ENCODE results near the gene CACNA1B. TPM values are rescaled to one million over a fixed set of nuclear protein-coding genes. Genes with fewer than 3 reads are reported as not detected.

CACNA1B gene
- total and polyA plus RNA-seq, 2 of the 13 experiments (the other 11 are each of a cell fraction or from before 2014, with no cell fraction given): under 0.01 to 0.04 TPM

GRCh38 chr9:138028596-138028995 lies 151.0 kb downstream of the CACNA1B start:
- no peak for FAIRE-seq
- Histone ChIP-seq H3K4me2 (ENCODE audit: low read depth, low read length) (no peak overlapping the region), H3K27ac (ENCODE audit: extremely low read length, insufficient read depth, low read length) (no peak overlapping the region), H3K9me3 (ENCODE audit: low read length) (no peaks in the 10 kb centered on the region), H2AFZ (ENCODE audit: low read length) (no peak overlapping the region), H3K4me3 (replicated peaks in 1 of 3; ENCODE audit: insufficient read depth in 1 of 3, low read depth in 2 of 3, low read length in 3 of 3) (no peak overlapping the region), H4K20me1 (ENCODE audit: insufficient read depth, low read length) (no peaks in the 10 kb centered on the region), H3K36me3 (replicated peaks in 1 of 2; ENCODE audit: control insufficient read depth in 1 of 2, insufficient read depth in 2 of 2, low read length in 2 of 2) (no peaks in the 10 kb centered on the region), H3K4me1 (ENCODE audit: insufficient read depth, low read length) (no peaks in the 10 kb centered on the region), H3K9ac (ENCODE audit: insufficient read depth, low read depth, low read length) (no peak overlapping the region), H3K79me2 (ENCODE audit: insufficient read depth, low read length) (no peaks in the 10 kb centered on the region), H3K27me3 (ENCODE audit: control insufficient read depth in 1 of 2, insufficient read depth in 2 of 2, low read length in 2 of 2) (peaks cover 0 to 19% of the 10 kb centered on the region in 2 experiments; a peak in 3 of 5 replicates)
- DNase-seq (ENCODE audit: low spot score): no peak
- in situ Hi-C loops (cut with HindIII; ENCODE audit: extremely low pct_ligation_motif_present, low pct_unique_long_range_greater_than_20kb): no loop called here
- POLR2A ChIA-PET: no interaction called here
- TF ChIP-seq ZSCAN29 (CRISPR knock-in tag; conservative IDR thresholded peaks at IDR 0.05): no peak
- no peak for TF ChIP-seq HDAC2 (CRISPR knock-in tag; IDR thresholded peaks at IDR 0.05)
- CTCF ChIA-PET (ENCODE audit: low intra/inter-chr PET ratio, low total read pairs): no interaction called here
- WGBS (ENCODE audit: low lambda C conversion rate): 94% methylated on average over 1 of the region's 1 CpG
- intact Hi-C loops (cut with micrococcal nuclease; ENCODE audit: unreplicated experiment): no loop called here
- ATAC-seq: no peak
- BruUV-seq (replicated peaks): no TSS peak

DNA sequence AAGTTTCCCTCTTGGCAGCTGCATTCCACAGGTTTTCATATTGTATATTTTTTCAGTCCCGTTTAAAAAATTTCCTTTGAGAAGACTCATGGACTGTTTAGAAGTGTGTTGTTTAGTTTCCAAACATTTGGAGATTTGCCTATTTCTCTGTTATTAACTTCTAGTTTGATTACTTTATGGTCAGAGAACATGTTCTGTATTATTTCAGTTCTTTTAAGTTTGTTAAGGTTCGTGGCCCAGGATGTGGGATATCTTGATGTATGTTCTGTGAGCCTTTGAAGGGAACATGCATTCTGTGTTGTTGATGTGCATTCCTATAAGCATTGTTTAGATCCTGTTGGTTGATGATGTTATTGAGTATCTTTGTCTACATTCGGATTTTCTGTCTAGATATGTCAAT lies 153.6 kb downstream of the CACNA1B start:
- Histone ChIP-seq H3K9me3 (ENCODE audit: low read length) (no peaks in the 10 kb centered on the region), H3K4me1 (ENCODE audit: insufficient read depth, low read length) (no peaks in the 10 kb centered on the region), H3K79me2 (ENCODE audit: insufficient read depth, low read length) (no peaks in the 10 kb centered on the region), H4K20me1 (ENCODE audit: insufficient read depth, low read length) (no peaks in the 10 kb centered on the region), H3K36me3 (replicated peaks in 1 of 2; ENCODE audit: control insufficient read depth in 1 of 2, insufficient read depth in 2 of 2, low read length in 2 of 2) (no peaks in the 10 kb centered on the region), H3K4me2 (ENCODE audit: low read depth, low read length) (no peak overlapping the region), H2AFZ (ENCODE audit: low read length) (no peak overlapping the region), H3K27ac (ENCODE audit: extremely low read length, insufficient read depth, low read length) (no peak overlapping the region), H3K9ac (ENCODE audit: insufficient read depth, low read depth, low read length) (no peak overlapping the region), H3K4me3 (replicated peaks in 1 of 3; ENCODE audit: insufficient read depth in 1 of 3, low read depth in 2 of 3, low read length in 3 of 3) (no peak overlapping the region), H3K27me3 (ENCODE audit: control insufficient read depth in 1 of 2, insufficient read depth in 2 of 2, low read length in 2 of 2) (peaks cover 1 to 3% of the 10 kb centered on the region in 2 experiments; a peak in 1 of 5 replicates)
- intact Hi-C loops (cut with micrococcal nuclease; ENCODE audit: unreplicated experiment) (no loop called here), in situ Hi-C loops (cut with HindIII; ENCODE audit: extremely low pct_ligation_motif_present, low pct_unique_long_range_greater_than_20kb) (no loop called here)
- POLR2A ChIA-PET: no interaction called here
- BruUV-seq (replicated peaks): no TSS peak
- ATAC-seq (no peak), DNase-seq (ENCODE audit: low spot score) (no peak), FAIRE-seq (no peak)
- CTCF ChIA-PET (ENCODE audit: low intra/inter-chr PET ratio, low total read pairs): no interaction called here
- TF ChIP-seq TAF1 (CRISPR knock-in tag; IDR thresholded peaks at IDR 0.05) (no peak), SIN3A (IDR thresholded peaks at IDR 0.05; ENCODE audit: borderline replicate concordance, low read depth, low read length) (no peak), ZNF776 (CRISPR knock-in tag; IDR thresholded peaks at IDR 0.05) (no peak), ZNF382 (CRISPR knock-in tag; IDR thresholded peaks at IDR 0.05; ENCODE audit: borderline replicate concordance) (no peak), ZSCAN25 (CRISPR knock-in tag; IDR thresholded peaks at IDR 0.05) (no peak), SUZ12 (IDR thresholded peaks at IDR 0.05; ENCODE audit: low read depth, low read length) (no peak), FOXO1 (CRISPR knock-in tag; IDR thresholded peaks at IDR 0.05) (no peak), RXRA (CRISPR knock-in tag; IDR thresholded peaks at IDR 0.05) (no peak), ZNF335 (CRISPR knock-in tag; IDR thresholded peaks at IDR 0.05) (no peak), ZNF598 (CRISPR knock-in tag; IDR thresholded peaks at IDR 0.05; ENCODE audit: borderline replicate concordance) (no peak)
- 0% methylated on average over 3 of the region's 3 CpGs for WGBS (ENCODE audit: low lambda C conversion rate)

All from HepG2 (cell line).